Glutamatergic neuron (in vitro differentiated cells): ENCODE results near the gene KIF26B. TPM values are rescaled to one million over a fixed set of nuclear protein-coding genes. Genes with fewer than 3 reads are reported as not detected.

Experiments used
- DNase-seq: peaks from one replicate; pipeline ENCODE4 v3.0.0; 2022
- H3K27ac Mint-ChIP-seq: one replicate; pipeline ENCODE4 v1.8.0; 2020; ENCODE audit warnings: mild to moderate bottlenecking, mixed read lengths, inconsistent platforms; ENCODE audit not compliant: unreplicated experiment
- H3K27me3 Mint-ChIP-seq: one replicate; pipeline ENCODE4 v1.8.0; 2020; ENCODE audit warnings: mild to moderate bottlenecking, moderate library complexity, mixed read lengths, inconsistent platforms; ENCODE audit not compliant: unreplicated experiment
- H3K36me3 Mint-ChIP-seq: one replicate; pipeline ENCODE4 v1.8.0; 2020; ENCODE audit warnings: mild to moderate bottlenecking, mixed read lengths, inconsistent platforms; ENCODE audit not compliant: unreplicated experiment
- H3K4me1 Mint-ChIP-seq: one replicate; pipeline ENCODE4 v1.8.0; 2020; ENCODE audit warnings: mild to moderate bottlenecking, low read depth, mixed read lengths, inconsistent platforms; ENCODE audit not compliant: unreplicated experiment
- H3K4me3 Mint-ChIP-seq: one replicate; pipeline ENCODE4 v1.8.0; 2020; ENCODE audit warnings: mild to moderate bottlenecking, mixed read lengths, inconsistent platforms; ENCODE audit not compliant: unreplicated experiment
- H3K9me3 Mint-ChIP-seq: one replicate; pipeline ENCODE4 v1.8.0; 2020; ENCODE audit warnings: mild to moderate bottlenecking, moderate library complexity, mixed read lengths, inconsistent platforms; ENCODE audit not compliant: unreplicated experiment
- CTCF ChIP-seq: fragments of 200-600 bp; sonication (generic); IDR thresholded peaks from one replicate; pipeline ENCODE4 v1.5.0; 2021; ENCODE audit not compliant: partially characterized antibody, unreplicated experiment
- total RNA-seq: library from RNA; stranded (reverse); fragmentation: NEBNext Ultra II Directional; extraction: Animal tissue kit (Norgen Biotek cat#: 25700); gene quantifications from one replicate; pipeline ENCODE4 v1.2.1, GENCODE V29; 2021; ENCODE audit not compliant: unreplicated experiment

KIF26B gene
- total RNA-seq, 1 donor from 2014 or later, result 2.4 TPM

GRCh38 chr1:245700631-245701030 lies 545.8 kb downstream of the KIF26B start:
- H3K9me3 Mint-ChIP-seq, result peaks cover 2% of the 10 kb centered on the region
- H3K4me1 Mint-ChIP-seq, result no peaks in the 10 kb centered on the region
- H3K36me3 Mint-ChIP-seq, result no peaks in the 10 kb centered on the region
- TF ChIP-seq CTCF, result no peak
- peaks cover 2% of the 10 kb centered on the region for H3K27me3 Mint-ChIP-seq
- no peak for DNase-seq
- no peak overlapping the region for H3K27ac Mint-ChIP-seq
- H3K4me3 Mint-ChIP-seq, result no peak overlapping the region

GRCh38 chr1:245701631-245702030 lies 546.8 kb downstream of the KIF26B start:
- Mint-ChIP-seq H3K27me3 (peaks cover 2% of the 10 kb centered on the region), H3K4me3 (no peak overlapping the region), H3K4me1 (peaks cover 3% of the 10 kb centered on the region), H3K27ac (no peak overlapping the region), H3K36me3 (no peaks in the 10 kb centered on the region), H3K9me3 (peaks cover under 1% of the 10 kb centered on the region)
- DNase-seq, result no peak
- no peak for TF ChIP-seq CTCF

DNA sequence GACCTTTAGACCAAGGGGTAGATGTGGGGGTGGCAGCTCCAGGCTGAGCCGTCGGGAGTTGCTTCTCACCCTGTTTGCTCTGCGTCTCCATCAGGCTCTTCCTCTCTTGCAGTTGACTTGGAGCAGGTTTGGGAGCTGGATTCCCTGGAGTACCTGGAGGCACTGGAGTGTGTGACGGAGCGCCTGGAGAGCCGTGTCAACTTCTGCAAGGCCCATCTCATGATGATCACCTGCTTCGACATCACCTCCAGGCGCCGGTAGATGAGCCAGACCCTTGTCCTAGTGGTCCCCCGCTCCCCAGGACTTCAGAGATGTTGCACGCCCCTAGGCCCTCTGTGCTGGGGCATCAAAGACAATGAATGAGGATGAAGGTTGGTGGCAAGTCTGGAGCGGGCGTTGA lies 547.6 kb downstream of the KIF26B start:
- Mint-ChIP-seq H3K4me3 (no peak overlapping the region), H3K4me1 (peaks cover 8% of the 10 kb centered on the region), H3K9me3 (no peaks in the 10 kb centered on the region), H3K27me3 (peaks cover 2% of the 10 kb centered on the region), H3K27ac (no peak overlapping the region), H3K36me3 (no peaks in the 10 kb centered on the region)
- no peak for DNase-seq
- no peak for TF ChIP-seq CTCF

DNA sequence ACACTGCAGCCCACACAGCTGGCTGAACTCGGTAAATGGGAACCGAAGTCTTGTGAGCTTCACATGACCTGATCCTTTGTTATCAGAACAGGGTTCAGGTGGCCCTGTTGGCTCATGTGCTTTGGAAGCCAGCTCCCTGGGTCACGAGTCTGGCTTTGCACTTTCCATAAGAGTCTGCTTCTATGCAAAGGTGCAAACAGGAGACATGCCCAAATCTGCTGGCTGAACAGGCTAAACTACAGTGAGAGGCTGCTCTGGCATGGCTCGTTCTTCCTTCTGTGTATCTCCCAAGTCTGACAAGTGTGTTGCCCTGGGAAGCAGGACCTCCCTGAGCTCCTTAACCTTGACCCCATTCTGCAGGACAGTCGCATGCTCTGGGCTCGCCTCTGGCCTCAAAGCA lies 549.6 kb downstream of the KIF26B start:
- Mint-ChIP-seq H3K4me1 (peaks cover 10% of the 10 kb centered on the region), H3K36me3 (no peaks in the 10 kb centered on the region), H3K4me3 (no peak overlapping the region), H3K27ac (peak overlapping the region; percentile 59), H3K9me3 (no peaks in the 10 kb centered on the region), H3K27me3 (peaks cover 4% of the 10 kb centered on the region)
- DNase-seq, result no peak
- TF ChIP-seq CTCF, result no peak

DNA sequence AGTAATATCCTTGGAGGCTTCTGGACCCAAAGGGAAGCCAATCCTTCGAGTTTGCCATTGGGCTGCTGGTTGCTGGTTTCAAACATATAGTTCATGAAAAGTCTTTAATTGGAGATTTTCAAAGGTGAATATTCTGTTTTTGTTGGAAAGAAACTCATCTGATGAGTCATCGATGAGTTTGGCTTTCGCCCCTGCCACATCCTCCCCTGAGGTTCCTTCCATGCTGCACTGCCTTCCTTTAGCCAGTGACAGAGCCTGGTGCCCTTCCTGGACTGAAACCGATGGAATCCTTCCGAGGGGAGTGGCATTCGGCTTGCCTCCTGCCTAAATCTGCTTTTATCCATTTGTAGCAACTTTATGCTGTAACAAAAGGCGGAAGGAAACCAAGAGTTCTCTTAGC lies 550.0 kb downstream of the KIF26B start:
- TF ChIP-seq CTCF, result no peak
- DNase-seq, result no peak
- Mint-ChIP-seq H3K27ac (no peak overlapping the region), H3K9me3 (no peaks in the 10 kb centered on the region), H3K36me3 (no peaks in the 10 kb centered on the region), H3K27me3 (peaks cover 4% of the 10 kb centered on the region), H3K4me3 (no peak overlapping the region), H3K4me1 (peaks cover 10% of the 10 kb centered on the region)
